NCI-H128 (cell line): ENCODE measurements around the gene TAS1R2.
A peak's percentile ranks its signal among the peaks of the same experiment; 100 is the strongest.

ENCODE experiments used
- DNase-seq: peaks from one replicate; lab custom pipeline; 2025; ENCODE audit not compliant: unreplicated experiment; lab: John Stamatoyannopoulos, UW

Gene TAS1R2

GRCh38 chr1:18823438-18823837 lies 36.0 kb downstream of the TAS1R2 start:
- no peak for DNase-seq

GRCh38 chr1:18820791-18821641 lies 38.4 kb downstream of the TAS1R2 start:
- peak; percentile 62 for DNase-seq

- DNase-seq: no peak
Measured at GRCh38 chr1:18819986-18820790, 39.3 kb downstream of the TAS1R2 start.

DNA sequence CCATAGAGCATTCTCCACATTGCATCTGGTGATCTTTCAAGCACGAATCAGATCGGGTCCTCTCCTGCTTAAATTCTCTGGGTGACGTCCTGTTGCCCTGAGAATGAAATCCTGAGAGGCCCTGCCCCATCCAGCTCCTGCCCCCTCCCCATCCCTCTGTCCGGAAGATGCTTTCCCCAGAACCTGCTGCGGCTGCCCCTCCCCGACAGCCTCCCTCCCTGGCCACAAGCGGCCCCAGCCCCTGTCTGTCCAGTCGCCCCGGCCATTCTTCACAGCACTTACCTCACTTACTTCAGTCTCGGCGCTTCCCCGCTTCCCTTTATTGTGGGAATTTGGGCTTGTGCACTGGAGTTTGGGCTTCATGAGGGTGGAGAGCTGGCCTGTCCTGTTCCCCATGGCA lies 40.3 kb downstream of the TAS1R2 start:
- DNase-seq: no peak

- DNase-seq: no peak
Measured at GRCh38 chr1:18817795-18818435, 41.5 kb downstream of the TAS1R2 start.

DNA sequence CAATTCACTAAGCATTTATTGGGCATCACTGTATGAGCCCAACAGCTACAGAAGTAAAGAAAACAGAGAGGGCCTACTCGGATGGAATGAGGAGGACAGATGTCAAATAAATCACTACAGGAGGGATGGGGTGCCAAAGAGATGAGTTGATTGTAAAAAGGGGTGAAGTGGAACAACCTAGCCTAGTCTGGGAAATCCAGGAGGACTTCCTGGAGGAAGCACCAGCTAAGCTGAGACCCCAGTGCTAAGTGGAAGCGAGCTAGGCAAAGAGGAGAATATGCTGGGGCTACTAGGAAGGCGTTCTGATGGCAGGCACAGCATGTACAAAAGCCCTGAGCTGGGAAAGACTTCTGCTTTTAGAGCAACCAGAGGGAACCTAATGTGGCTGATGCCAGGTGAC lies 42.1 kb downstream of the TAS1R2 start:
- no peak for DNase-seq

- DNase-seq: no peak
Measured at GRCh38 chr1:18816808-18817207, 42.7 kb downstream of the TAS1R2 start.

DNA sequence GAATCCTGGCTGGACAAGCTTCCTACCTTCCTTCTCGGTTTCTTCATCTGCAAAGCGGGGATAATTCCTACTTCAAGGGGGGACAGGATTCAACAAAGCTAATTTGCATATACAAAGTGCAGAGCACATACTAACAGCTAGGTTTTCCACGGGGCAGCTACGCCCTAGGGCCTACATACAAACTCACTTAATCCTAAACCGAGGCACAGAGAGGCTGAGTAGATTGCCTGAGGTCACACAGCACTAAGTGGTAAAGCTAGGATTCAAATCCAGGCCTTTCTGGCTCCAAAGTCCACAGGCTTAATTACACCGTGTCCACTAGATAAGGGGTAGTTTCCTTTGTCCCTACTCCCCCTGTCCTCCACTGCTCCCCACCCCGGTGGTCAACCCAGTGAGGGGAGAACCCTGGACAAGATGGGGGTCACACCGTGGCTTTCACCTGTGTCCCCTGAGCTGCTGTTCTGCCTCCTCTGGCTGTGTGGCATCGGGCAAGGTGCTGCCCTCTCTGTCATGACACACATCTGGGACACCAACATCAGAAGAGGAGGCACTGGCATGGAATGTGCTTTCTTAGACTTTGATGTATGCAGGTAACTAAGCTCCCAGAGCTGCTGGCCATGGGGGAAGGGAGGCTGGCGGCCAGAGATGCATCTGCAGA lies 44.5 kb downstream of the TAS1R2 start:
- no peak for DNase-seq

GRCh38 chr1:18814425-18814824 lies 45.0 kb downstream of the TAS1R2 start:
- no peak for DNase-seq

DNA sequence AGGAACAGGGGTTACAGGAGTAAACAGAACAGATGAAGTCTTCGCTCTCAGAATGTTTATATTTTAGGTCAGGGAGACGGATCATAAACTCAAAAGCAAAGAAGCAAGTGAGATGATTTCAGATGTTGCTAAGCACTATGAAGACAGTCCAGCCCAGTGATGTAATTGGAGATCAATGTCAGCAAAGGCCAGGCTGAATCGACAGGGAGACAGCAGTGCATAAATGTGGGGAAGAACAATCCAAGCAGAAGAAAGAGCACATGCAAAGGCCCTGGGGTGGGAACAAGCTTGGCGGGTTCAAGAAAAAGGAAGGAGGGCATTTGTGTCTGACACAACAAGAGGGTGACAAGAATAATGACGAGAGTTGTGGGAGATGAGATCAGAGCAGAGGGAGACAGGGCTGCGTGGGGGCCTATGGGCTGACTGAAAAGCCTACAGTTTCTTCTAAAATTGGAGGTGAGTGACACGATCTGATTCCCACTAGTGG lies 47.0 kb downstream of the TAS1R2 start:
- no peak for DNase-seq

DNA sequence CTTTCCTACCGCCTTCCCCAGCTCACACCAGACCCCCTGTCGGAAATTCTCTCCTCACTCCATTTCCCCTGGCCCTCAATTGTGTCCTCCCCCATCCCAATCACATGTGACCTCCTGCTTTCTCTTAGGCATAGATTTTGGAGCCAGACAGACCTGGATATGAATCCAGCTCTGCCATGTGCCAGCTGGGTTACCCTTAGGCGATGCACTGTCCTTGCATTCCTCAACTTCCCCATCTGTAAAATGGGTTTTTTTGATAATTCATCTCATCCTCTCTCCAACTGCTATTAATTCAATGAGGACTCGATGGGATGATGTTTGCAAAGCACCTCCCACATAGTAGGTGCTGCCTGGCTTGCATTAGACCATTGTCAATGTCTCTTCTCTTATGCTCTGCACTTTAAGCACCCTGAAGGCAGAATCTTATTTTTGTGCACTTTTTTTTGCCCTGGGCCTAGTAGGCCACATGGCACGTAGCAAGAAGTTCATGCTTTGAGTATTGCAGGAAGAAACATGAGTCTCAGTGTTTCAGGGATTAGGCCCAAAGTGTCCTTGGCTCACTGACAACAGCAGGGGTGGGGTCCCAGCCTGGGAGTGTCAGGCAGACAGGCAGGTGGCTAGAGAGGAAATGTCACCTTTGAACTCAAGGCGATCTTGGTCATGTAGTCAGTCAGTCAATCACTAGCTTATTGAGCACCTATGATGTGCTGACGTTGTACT lies 47.6 kb downstream of the TAS1R2 start:
- no peak for DNase-seq

DNA sequence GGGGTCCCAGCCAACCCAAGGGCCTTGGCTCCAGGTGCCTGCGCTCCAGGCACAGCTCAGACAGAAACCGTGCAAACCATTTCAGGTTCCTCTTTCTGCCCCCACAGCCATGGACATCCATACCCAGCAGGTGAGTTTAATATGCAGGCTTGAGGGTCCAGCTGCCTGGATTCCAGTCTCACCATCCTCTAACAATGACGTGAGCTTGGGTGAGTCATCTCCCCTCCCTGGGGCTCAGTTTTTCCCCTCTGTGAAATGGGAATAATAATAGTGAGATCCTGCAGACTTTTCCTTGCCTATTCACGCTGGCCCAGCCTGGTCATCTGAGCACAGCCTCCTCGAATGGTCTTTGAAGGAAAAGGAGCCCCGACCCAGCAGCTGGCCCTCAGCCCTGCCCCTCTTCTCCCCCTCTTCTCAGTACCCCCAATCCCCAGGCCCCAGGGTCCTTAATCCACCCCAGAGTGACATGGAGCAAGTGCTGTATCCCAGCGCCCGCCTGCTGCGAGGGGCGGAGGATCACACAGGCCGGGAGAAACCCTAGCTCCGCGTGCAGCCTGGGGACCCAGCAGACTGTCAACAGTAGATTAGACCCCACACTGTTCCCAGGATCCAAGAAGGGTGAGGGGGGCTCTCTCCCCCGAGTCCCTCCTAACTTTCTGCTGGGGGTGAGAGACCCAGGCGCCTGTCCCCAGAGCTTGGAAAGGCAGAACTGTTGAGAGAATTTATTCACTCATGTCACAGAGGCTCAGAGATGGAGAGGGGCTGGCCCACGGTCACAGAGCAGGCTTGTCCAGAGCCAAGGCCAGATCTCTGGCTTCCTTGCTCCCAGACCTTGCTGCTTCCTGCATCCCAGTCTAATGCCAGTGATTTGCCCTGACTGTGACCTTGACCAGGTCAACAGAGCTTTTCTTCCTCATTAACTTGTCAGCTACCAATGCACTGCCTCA lies 49.2 kb downstream of the TAS1R2 start:
- no peak for DNase-seq

- DNase-seq: no peak
Measured at GRCh38 chr1:18808550-18808949, 50.9 kb downstream of the TAS1R2 start.

DNA sequence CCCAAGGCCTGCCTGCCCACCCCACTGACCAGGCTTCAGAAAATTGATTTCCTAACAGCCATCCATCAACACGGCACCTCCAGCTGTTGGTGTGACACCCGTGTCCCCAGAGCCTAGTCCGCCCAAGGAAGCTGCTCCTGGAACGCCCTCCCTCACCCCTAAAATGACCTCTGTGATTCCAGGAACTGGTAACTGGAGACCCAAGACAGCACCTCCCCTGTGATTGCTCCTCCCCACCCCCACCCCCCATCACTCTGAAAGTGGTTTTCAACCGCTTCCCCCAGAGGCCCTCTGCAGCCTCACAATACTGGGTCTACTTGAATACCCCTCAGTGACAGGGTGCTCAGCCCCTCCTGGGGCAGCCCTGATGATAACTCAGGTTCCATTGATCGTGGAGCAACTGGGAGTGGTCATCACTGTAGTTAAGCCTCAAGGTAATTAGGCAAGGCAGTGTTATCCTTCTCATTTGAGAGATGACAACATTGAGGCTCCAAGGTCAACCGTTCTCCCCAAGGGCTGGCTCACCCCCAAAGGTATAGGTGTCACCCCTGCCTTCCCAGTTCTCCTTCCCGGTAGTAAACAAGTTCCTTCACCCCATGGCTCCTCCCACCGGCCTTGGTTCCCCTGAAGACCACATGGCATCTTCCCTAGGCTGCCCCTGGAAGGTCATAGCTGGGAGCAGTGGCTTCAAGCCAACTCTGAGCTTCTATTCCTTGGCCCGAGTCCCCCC lies 52.0 kb downstream of the TAS1R2 start:
- no peak for DNase-seq

- DNase-seq: no peak
Measured at GRCh38 chr1:18805925-18806849, 53.3 kb downstream of the TAS1R2 start.

DNA sequence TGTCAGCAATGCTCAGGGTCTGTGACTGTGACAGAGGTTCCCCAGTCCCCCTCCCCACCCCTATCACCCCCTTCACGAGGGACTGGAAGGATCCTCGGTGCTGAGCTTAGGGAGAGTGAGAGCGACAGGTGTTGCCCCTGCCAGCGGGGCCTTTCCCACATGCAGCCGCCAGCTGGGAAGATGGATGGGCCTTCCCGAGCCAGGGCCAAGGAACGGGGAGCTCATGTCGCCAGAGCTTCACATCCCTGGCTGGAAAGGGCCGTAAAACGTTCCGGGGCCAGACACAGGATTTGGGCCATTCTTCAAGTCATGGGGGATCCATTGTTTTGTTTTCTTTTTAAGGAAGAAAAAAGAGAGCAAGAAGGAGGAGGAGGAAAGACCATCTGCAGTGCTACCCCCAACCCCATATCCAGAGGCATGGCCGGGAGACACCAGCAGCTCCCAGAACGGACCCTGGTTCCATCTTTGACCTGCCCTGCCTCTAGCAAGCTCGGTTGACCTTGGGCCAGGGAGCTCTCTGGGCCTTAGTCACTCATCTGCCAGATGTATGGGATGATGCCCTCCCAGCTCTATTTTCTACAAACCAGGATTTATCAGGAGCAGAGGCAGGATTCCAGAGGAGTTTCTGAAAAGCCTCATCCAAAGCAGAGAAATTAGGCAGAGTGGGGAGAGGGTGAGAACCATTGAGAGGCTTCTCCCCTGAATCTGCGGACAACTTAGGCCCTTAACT lies 54.1 kb downstream of the TAS1R2 start:
- DNase-seq: no peak

DNA sequence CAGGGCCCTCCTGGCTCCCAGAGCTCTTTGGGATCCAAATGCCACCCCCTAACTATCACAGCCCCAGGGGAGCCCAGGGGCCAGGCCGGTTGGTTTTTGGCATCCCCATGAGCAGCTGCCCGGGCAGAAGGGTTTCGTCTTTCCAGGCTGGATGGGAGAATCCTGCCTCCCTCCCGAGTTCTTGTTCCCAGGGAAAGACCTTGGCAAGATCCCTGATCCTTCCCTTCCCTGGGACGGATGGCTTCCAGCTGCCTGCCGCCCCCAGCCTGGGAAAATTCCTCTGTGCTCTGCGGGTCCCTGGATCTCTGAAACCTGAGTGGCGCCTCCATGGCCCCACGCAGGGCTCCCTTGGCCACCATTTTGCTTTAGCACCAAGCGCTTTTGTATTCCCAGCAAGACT lies 55.6 kb downstream of the TAS1R2 start:
- no peak for DNase-seq
